GM12874 (cell line): ENCODE measurements around the gene WRAP73.

Source experiments
- CTCF ChIP-seq: IDR thresholded peaks from 2 replicates; pipeline ENCODE4 v1.5.1; 2011; ENCODE audit warnings: low read depth, mild to moderate bottlenecking, control low read depth, low read length, moderate library complexity; ENCODE audit not compliant: insufficient read depth

The WRAP73 gene

GRCh38 chr1:3650248-3651025 lies 534 bp upstream of the WRAP73 start:
- no peak for TF ChIP-seq CTCF

GRCh38 chr1:3646596-3646995 lies 3.3 kb downstream of the WRAP73 start:
- no peak for TF ChIP-seq CTCF

- no peak for TF ChIP-seq CTCF
Measured at GRCh38 chr1:3645666-3646355, 4.1 kb downstream of the WRAP73 start.

DNA sequence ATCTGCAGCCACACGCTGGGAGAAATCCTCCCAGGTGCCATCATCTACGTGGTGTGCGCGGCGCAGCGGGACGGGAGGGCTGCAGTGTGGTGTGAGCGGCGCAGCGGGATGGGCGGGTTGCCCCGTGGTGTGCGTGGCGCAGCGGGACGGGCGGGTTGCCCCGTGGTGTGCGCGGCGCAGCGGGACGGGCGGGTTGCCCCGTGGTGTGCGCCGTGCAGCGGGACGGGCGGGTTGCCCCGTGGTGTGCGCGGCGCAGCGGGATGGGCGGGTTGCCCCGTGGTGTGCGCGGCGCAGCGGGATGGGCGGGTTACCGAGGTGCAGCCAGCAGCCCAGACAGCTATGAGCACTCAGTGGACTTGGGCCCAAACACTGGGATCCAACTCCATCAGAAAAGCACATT lies 4.7 kb downstream of the WRAP73 start:
- TF ChIP-seq CTCF = no peak

- TF ChIP-seq CTCF = no peak
Measured at GRCh38 chr1:3644273-3644672, 5.6 kb downstream of the WRAP73 start.

DNA sequence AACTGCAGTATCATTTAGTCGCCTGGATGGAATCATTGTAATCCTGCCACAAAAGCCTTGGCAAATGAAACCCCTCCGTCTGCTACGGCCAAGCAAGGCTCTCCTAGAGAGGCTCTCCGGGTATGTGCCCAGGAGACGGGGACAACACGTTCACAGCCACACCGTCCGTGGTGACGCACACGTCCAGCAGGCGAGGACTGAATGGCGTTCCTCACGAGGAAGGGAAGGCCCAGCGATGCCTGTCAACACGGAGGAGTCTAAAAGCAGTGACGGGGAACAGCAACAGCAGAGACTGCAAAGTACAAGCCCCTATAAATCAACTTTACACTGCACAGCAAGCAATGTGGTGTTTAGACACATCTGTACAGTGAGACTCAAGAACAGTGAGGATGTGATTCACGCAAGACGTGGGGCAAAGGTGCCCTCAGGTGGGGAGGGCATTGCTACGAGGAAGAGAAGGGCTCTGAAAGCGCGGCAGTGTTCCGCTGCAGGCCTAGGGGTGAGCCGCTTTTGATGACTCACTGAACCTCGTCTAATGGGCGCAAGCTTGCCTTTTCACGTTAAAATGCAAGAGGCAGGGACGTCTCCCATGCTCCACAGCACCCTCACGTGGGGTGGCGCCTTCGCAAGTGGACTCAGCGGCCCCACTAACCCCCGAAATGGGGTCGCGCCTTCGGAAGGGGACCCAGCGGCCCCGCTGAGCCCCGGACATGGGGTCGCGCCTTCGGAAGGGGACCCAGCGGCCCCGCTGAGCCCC lies 6.8 kb downstream of the WRAP73 start:
- TF ChIP-seq CTCF = no peak

GRCh38 chr1:3641816-3642215 lies 8.1 kb downstream of the WRAP73 start:
- no peak for TF ChIP-seq CTCF
